DND-41 (cell line): ENCODE data around the gene XXYLT1.
"Not testable (repeated sequence)": the region's sequence is repeated elsewhere in the genome, so short reads cannot be mapped to it uniquely, and the experiment has no call there.

ENCODE experiments used
- ATAC-seq: fragments of 200-7000 bp; cut with Tn5 transposase; 3 replicates; pipeline ENCODE4 v1.9.1; 2021; ENCODE audit warnings: low read depth; ENCODE audit not compliant: insufficient read depth
- DNase-seq: peaks from one replicate; pipeline ENCODE4 v3.0.0-alpha.2; 2020
- H2AFZ ChIP-seq: 2 replicates; pipeline ENCODE4 v1.6.0; 2012; ENCODE audit warnings: low read depth, low read length
- H3K27ac ChIP-seq: 2 replicates; pipeline ENCODE4 v1.5.1; 2012; ENCODE audit warnings: low read length, inconsistent platforms
- H3K27me3 ChIP-seq: fragments of 200-600 bp; sonication (generic); 2 replicates; pipeline ENCODE4 v1.6.0; 2012; ENCODE audit warnings: low read length, mild to moderate bottlenecking, inconsistent platforms; ENCODE audit not compliant: insufficient read depth, poor library complexity
- H3K36me3 ChIP-seq: 2 replicates; pipeline ENCODE4 v1.5.1; 2012; ENCODE audit warnings: low read length, inconsistent platforms; ENCODE audit not compliant: insufficient read depth
- H3K4me1 ChIP-seq: 2 replicates; pipeline ENCODE4 v1.5.1; 2012; ENCODE audit warnings: mild to moderate bottlenecking, low read length; ENCODE audit not compliant: insufficient read depth
- H3K4me2 ChIP-seq: 2 replicates; pipeline ENCODE4 v1.6.0; 2012; ENCODE audit warnings: mild to moderate bottlenecking, moderate library complexity, low read length, inconsistent platforms; ENCODE audit not compliant: insufficient read depth
- H3K4me3 ChIP-seq, 2 experiments: fragments of 200-600 bp in 1 of 2; shearing (Covaris generic) in 1 of 2; 2 replicates each; pipeline ENCODE4 v1.5.1; 2012 to 2016; ENCODE audit warnings: inconsistent platforms in 2 of 2, low read length in 2 of 2, mild to moderate bottlenecking in 2 of 2, low read depth in 1 of 2, moderate library complexity in 1 of 2
- H3K79me2 ChIP-seq: 2 replicates; pipeline ENCODE4 v1.6.0; 2012; ENCODE audit warnings: low read length, inconsistent platforms; ENCODE audit not compliant: insufficient read depth
- H3K9ac ChIP-seq: 2 replicates; pipeline ENCODE4 v1.6.0; 2012; ENCODE audit warnings: low read depth, mild to moderate bottlenecking, inconsistent platforms, low read length, moderate library complexity
- H3K9me3 ChIP-seq: 2 replicates; pipeline ENCODE4 v1.5.1; 2012; ENCODE audit warnings: low read length, moderate library complexity, mild to moderate bottlenecking, inconsistent platforms; ENCODE audit not compliant: insufficient read depth, severe bottlenecking
- H4K20me1 ChIP-seq: 2 replicates; pipeline ENCODE4 v1.6.0; 2012; ENCODE audit warnings: low read length; ENCODE audit not compliant: insufficient read depth
- CTCF ChIP-seq: IDR thresholded peaks from 2 replicates; pipeline ENCODE4 v1.5.1; 2012; ENCODE audit warnings: borderline replicate concordance, low read length, moderate library complexity, mild to moderate bottlenecking; ENCODE audit not compliant: poor library complexity, severe bottlenecking; ENCODE audit errors: extremely low read depth
- EZH2 ChIP-seq: IDR thresholded peaks from 3 replicates; pipeline ENCODE4 v1.6.1; 2012; ENCODE audit warnings: borderline replicate concordance, low read depth, mild to moderate bottlenecking, moderate library complexity, low read length, inconsistent platforms; ENCODE audit not compliant: severe bottlenecking

XXYLT1 gene

GRCh38 chr3:195109098-195109657, 161.8 kb downstream of the XXYLT1 start:
- H2AFZ ChIP-seq = no peak overlapping the region
- no peak overlapping the region for H3K9ac ChIP-seq
- H4K20me1 ChIP-seq = peaks cover 30% of the 10 kb centered on the region
- H3K9me3 ChIP-seq = no peaks in the 10 kb centered on the region
- H3K27me3 ChIP-seq = no peaks in the 10 kb centered on the region
- no peak overlapping the region for H3K27ac ChIP-seq
- DNase-seq (no peak), ATAC-seq (no peak)
- peaks cover 8% of the 10 kb centered on the region for H3K4me1 ChIP-seq
- no peak overlapping the region for H3K4me2 ChIP-seq
- H3K4me3 ChIP-seq = no peak overlapping the region
- no peak for TF ChIP-seq CTCF
- TF ChIP-seq EZH2 = no peak
- H3K79me2 ChIP-seq = no peaks in the 10 kb centered on the region
- peaks cover 14% of the 10 kb centered on the region for H3K36me3 ChIP-seq

GRCh38 chr3:195107593-195107992, 163.4 kb downstream of the XXYLT1 start:
- DNase-seq (no peak), ATAC-seq (no peak)
- Histone ChIP-seq H3K36me3 (peaks cover 14% of the 10 kb centered on the region), H3K4me3 (no peak overlapping the region), H3K27me3 (no peaks in the 10 kb centered on the region), H3K4me1 (peaks cover 8% of the 10 kb centered on the region), H3K9ac (no peak overlapping the region), H3K79me2 (no peaks in the 10 kb centered on the region), H2AFZ (no peak overlapping the region), H3K4me2 (no peak overlapping the region), H4K20me1 (peaks cover 32% of the 10 kb centered on the region), H3K9me3 (no peaks in the 10 kb centered on the region), H3K27ac (no peak overlapping the region)
- TF ChIP-seq CTCF (no peak), EZH2 (no peak)

- not testable (repeated sequence) for H3K4me2 ChIP-seq, H3K4me1 ChIP-seq, DNase-seq, H3K79me2 ChIP-seq, H3K9ac ChIP-seq, H2AFZ ChIP-seq, ATAC-seq, H3K27me3 ChIP-seq, H3K9me3 ChIP-seq, H3K4me3 ChIP-seq, H3K27ac ChIP-seq
- H3K36me3 ChIP-seq = peaks cover 14% of the 10 kb centered on the region
- H4K20me1 ChIP-seq = peaks cover 26% of the 10 kb centered on the region
Observed at GRCh38 chr3:195107031-195107430, 163.9 kb downstream of the XXYLT1 start.

GRCh38 chr3:195106418-195106906, 164.5 kb downstream of the XXYLT1 start:
- Histone ChIP-seq H3K9ac (0 out of 2 replicates have a peak overlapping the region, but pooled peaks have one; percentile 26), H3K36me3 (peaks cover 14% of the 10 kb centered on the region), H3K4me1 (peaks cover 8% of the 10 kb centered on the region), H3K79me2 (no peaks in the 10 kb centered on the region), H4K20me1 (peaks cover 26% of the 10 kb centered on the region), H3K9me3 (no peaks in the 10 kb centered on the region), H3K4me2 (peak overlapping the region; percentile 69), H2AFZ (peak overlapping the region; percentile 73), H3K4me3 (peak overlapping the region in 1 of 2 experiments; percentile 46; a peak in 2 of 4 replicates), H3K27me3 (no peaks in the 10 kb centered on the region), H3K27ac (no peak overlapping the region)
- ATAC-seq (peak; percentile 92), DNase-seq (peak; percentile 71)
- no peak for TF ChIP-seq EZH2
- TF ChIP-seq CTCF = peak; percentile 97
